NCI-H226 (cell line): ENCODE measurements around the gene IREB2.
A peak's percentile ranks its signal among the peaks of the same experiment; 100 is the strongest.
"Not testable (repeated sequence)": the region's sequence is repeated elsewhere in the genome, so short reads cannot be mapped to it uniquely, and the experiment has no call there.

Experiments
- DNase-seq: peaks from one replicate; pipeline ENCODE4 v3.0.0-alpha.2; 2015

The IREB2 gene

GRCh38 chr15:78437762-78438618 is at the start of gene IREB2:
IREB2 (plus strand) TSS chr15:78438216; CDS start chr15:78438338, 122 bp downstream.
- peak; percentile 98 for DNase-seq

- DNase-seq, result no peak
Measured at GRCh38 chr15:78388865-78389264, 49.2 kb upstream of the IREB2 start.

GRCh38 chr15:78389322-78389721 is 48.7 kb upstream of the IREB2 start:
- no peak for DNase-seq

GRCh38 chr15:78389738-78390137 is 48.3 kb upstream of the IREB2 start:
- no peak for DNase-seq

GRCh38 chr15:78390242-78390641 is 47.8 kb upstream of the IREB2 start:
- DNase-seq, result no peak

- no peak for DNase-seq
Measured at GRCh38 chr15:78390826-78391225, 47.2 kb upstream of the IREB2 start.

- DNase-seq, result no peak
Measured at GRCh38 chr15:78391781-78392180, 46.2 kb upstream of the IREB2 start.

- no peak for DNase-seq
Measured at GRCh38 chr15:78392430-78392829, 45.6 kb upstream of the IREB2 start.

- no peak for DNase-seq
Measured at GRCh38 chr15:78393137-78393536, 44.9 kb upstream of the IREB2 start.

- no peak for DNase-seq
Measured at GRCh38 chr15:78394026-78394425, 44.0 kb upstream of the IREB2 start.

- no peak for DNase-seq
Measured at GRCh38 chr15:78394981-78395616, 42.9 kb upstream of the IREB2 start.

- no peak for DNase-seq
Measured at GRCh38 chr15:78396186-78396814, 41.7 kb upstream of the IREB2 start.

GRCh38 chr15:78396976-78397375 is 41.0 kb upstream of the IREB2 start:
- DNase-seq, result no peak

GRCh38 chr15:78397382-78397781 is 40.6 kb upstream of the IREB2 start:
- no peak for DNase-seq

- no peak for DNase-seq
Measured at GRCh38 chr15:78398076-78398825, 39.8 kb upstream of the IREB2 start.

GRCh38 chr15:78399091-78399490 is 38.9 kb upstream of the IREB2 start:
- DNase-seq, result no peak

- DNase-seq, result no peak
Measured at GRCh38 chr15:78402061-78402610, 35.9 kb upstream of the IREB2 start.

- DNase-seq, result no peak
Measured at GRCh38 chr15:78404125-78404524, 33.9 kb upstream of the IREB2 start.

GRCh38 chr15:78404796-78405195 is 33.2 kb upstream of the IREB2 start:
- not testable (repeated sequence) for DNase-seq

GRCh38 chr15:78405336-78405924 is 32.6 kb upstream of the IREB2 start:
- DNase-seq, result no peak

GRCh38 chr15:78406016-78406585 is 31.9 kb upstream of the IREB2 start:
- peak; percentile 74 for DNase-seq
